GM19239 (cell line): ENCODE measurements around the gene SWI5.
A peak's percentile ranks its signal among the peaks of the same experiment; 100 is the strongest.
"Not testable (repeated sequence)": the region's sequence is repeated elsewhere in the genome, so short reads cannot be mapped to it uniquely, and the experiment has no call there.

Experiments used
- DNase-seq: peaks from one replicate; pipeline ENCODE4 v3.0.0; 2011; ENCODE audit warnings: low spot score; ENCODE audit not compliant: insufficient read length
- FAIRE-seq: peaks from 2 replicates; lab custom pipeline; 2011; peaks lifted over from hg19 to GRCh38; lab: Jason Lieb, UNC

SWI5 gene

DNA sequence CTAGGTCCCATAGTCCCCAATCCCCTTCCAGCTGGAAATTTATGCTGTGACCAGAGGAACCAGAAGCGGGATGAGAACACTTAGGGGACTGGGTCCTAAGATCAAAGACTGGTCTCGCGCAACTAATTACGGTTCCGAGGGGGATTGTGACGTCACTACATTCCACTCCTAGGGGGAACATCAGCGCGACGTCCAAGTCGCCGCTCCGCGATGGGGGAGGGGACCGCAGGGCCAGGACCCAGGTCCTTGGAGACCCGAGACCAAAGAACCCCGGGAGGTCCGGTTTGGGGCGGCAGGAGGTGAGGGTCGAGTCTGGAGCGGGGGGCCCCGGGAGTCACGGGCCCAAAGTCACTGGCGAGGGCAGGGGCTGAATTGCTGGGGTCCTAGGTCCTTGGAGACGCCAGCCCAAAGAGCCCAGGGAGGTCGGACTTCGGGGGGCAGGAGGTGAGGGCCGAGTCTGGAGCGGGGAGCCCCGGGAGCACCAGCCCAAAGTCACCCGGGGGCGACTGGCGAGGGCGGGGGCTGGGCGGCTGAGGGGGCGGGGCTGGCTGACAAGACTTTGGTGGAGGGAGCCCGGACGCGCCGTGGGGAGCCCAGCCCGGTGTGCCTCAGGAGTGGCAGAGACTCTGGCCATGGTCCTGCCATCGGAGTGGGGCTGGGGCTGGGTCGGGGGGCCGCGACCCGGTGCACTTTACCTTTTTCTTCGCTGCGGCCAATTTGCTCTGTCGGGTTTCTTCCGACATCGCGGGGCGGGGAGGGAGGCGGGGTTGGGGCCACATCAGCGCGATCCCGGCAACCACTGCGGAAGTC lies 673 bp upstream of the SWI5 start, which contains the start of gene GOLGA2:
TSS of gene GOLGA2 (minus strand) at position 810 of the 810 bp plus-strand sequence. CDS start at position 779, 31 bp downstream.
- DNase-seq: peak; percentile 70
- no peak for FAIRE-seq

- FAIRE-seq (no peak), DNase-seq (no peak)
Measured at GRCh38 chr9:128276574-128277270, 646 bp downstream of the SWI5 start.

- DNase-seq, FAIRE-seq: not testable (repeated sequence)
Measured at GRCh38 chr9:128279088-128280073, 3.3 kb downstream of the SWI5 start.

DNA sequence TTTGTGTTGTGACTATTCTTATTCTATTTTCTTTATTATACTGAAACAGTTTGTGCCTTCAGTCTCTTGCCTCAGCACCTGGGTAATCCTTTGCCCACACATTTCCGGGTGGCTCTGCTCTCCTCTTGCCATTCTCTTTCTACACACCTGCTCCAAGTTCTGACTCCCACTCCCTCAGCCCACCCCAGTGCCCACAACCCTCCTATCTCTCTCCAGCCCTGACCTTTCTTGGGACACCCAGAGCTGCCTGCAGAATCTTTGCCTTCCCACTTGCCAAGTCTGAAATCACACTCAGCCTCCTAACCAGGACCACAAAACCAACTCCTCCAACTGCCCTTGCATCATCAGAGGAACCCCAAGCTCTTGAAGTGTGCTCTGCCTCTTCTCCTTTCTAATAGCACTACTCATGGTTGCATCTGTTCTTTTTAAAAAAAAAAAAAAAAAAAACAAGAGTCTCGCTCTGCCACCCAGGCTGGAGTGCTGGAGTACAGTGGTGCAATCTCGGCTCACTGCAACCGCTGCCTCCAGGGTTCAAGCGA lies 4.1 kb downstream of the SWI5 start:
- FAIRE-seq (no peak), DNase-seq (no peak)

DNA sequence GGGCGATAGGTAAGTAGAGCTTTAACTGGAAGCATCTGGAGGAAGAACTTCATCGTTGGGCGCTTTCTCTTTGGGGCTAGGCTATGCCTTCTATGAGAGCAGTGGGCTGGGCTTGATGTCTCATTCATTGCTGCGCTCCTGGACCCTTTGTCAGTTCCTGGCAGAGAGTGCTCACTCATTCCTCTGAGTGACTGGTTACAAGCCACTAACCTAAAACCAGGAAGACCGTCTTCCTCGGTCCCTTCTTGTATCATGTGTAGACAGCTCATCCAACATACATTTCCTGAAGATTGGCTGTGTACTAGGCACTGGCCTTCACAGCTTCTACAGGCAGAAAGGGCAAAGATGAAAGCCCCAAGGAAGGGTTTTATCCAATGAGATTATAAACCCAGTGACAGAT lies 6.4 kb downstream of the SWI5 start:
- no peak for FAIRE-seq
- no peak for DNase-seq

DNA sequence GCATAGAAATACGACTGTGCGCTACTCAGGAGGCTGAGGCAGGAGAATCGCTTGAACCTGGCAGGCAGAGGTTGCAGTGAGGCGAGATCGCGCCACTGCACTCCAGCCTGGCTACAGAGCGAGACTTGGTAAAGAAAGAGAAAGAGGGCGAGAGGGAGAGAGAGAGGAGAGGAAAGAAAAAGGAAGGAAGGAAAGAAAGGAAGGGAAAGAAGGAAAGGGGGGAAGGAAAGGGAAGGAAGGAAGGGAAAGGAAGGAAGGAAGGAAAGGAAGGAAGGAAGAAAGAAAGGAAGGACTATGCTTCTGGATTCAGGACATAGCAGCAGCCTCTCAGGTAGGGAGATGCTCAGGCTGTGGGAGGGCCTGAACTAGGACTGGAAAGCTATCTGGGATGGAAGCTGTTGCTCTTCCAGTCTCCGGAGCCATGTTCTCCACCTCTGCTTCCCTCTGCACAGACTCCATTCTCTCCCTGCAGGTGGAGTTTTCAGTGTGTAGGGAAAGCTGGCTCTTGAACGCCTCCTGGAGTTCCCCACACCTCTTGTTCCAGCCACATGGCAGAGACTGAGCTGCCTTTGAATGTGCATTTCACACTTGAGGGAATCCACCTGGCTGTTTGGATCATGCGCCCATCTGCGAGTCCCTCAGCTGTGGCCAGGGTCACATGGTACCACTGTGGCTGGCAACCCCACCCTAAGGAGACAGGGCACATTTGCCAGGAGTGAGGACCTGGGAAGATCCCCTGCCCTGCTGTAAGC lies 9.1 kb downstream of the SWI5 start:
- DNase-seq: no peak
- no peak for FAIRE-seq

GRCh38 chr9:128286440-128286839 lies 10.4 kb downstream of the SWI5 start:
- FAIRE-seq: no peak
- DNase-seq: no peak

GRCh38 chr9:128288273-128289004 lies 12.4 kb downstream of the SWI5 start:
- FAIRE-seq (no peak), DNase-seq (no peak)

- DNase-seq (no peak), FAIRE-seq (no peak)
Measured at GRCh38 chr9:128292009-128292408, 15.9 kb downstream of the SWI5 start.

- DNase-seq (no peak), FAIRE-seq (no peak)
Measured at GRCh38 chr9:128293091-128293490, 17.0 kb downstream of the SWI5 start.

- FAIRE-seq (no peak), DNase-seq (no peak)
Measured at GRCh38 chr9:128294142-128294541, 18.1 kb downstream of the SWI5 start.

DNA sequence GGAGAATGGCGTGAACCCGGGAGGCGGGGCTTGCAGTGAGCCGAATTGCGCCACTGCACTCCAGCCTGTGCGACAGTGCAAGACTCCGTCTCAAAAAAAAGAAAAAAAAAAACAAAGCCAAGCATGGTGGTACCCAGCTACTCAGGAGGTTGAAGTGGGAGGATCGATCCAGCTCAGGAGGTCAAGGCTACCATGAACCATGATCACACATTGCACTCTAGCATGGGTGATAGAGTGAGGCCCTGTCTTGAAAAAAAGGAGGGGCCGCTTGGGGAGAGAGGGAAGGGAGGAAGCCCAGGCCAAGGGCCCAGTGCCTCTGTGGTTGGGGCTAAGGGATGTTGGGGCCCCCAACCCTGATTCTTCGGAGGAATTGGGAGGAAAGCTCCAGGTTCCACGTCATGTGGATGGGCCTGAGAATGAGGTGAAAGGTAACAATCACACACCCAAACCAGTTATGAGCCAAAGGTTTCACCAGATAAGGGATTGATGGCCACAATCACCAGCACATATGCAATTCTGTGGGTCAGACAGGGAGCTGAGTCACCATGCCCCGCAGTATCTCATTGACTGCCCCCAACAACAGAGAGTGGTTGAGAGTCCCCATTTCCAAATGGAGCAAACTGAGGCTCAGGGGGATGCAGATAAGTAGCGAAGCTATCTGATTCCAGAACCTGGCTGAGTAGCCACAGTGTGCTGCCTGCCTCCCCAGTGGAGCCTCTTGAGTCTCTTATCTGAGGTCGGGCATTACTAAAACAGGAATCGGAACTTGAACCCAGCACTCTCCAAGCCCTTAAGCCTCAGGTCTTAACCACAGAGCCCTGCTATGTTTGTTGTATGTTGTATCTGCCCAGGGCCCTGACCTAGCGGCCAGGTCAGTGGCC lies 20.5 kb downstream of the SWI5 start:
- FAIRE-seq (no peak), DNase-seq (no peak)

DNA sequence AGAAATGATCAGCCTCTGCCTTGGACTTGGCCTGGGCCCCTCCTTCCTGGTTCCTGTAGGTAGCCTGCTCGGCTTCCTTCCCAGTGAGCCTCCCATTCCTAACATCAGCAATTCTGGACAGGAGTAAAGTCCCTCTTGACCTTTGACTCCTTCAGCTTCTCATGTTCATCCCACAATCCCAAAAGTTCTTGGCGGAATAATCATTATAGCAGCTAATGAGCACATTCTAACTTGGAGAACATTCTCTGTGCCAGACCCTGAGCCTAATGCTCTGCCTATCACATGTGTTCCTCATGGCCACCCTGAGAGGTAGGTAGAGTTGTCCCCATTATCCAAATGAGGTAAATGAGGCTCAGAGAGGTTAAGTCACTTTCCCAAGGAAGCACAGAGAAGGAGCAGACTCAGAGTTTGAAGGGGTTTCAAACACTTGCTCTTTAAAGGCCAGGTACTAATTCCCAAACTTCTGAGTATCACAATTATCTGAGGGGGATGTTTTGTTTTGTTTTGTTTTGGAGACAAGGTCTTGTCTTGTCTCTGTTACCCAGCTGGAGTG lies 21.2 kb downstream of the SWI5 start:
- FAIRE-seq (no peak), DNase-seq (no peak)

DNA sequence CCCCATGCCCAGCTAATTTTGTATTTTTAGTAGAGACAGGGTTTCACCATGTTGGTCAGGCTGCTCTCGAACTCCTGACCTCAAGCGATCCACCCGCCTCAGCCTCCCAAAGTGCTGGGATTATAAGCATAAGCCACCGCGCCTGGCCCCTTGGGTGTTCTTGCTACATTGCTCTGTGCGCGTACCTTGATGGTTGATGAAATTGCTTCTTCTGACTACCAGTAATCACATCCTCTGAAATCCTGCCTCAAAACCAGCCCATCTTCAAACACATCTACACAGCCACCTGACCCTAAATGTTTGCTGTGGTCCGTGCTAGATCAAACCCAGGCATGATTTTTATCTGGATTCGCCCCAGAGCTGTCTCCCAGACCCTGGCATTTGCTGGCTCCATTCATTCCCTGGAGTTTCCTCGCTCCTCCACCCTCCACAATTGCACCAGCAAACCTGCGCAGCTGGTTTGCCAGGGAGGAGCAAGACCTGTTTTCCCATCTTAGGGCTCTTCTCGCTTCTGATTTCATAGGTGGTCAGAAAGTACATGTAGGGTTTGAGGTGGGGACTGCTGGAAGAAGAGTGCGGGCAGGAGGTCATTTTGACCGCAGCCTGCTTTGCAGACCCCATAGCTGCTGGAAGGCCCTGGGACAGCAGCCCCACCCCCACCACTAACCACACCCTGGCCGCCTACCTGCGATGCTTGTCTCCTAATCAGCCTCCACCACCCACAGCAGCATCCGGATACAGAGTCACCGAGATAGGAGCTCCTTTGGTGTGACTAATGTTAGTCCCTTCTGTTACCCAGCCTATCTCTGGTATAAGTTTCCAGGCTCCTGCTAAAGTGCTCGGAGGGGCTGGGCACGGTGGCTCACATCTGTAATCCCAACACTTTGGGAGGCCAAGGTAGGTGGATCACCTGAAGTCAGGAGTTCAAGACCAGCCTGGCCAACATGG lies 22.7 kb downstream of the SWI5 start:
- FAIRE-seq: no peak
- DNase-seq: no peak

DNA sequence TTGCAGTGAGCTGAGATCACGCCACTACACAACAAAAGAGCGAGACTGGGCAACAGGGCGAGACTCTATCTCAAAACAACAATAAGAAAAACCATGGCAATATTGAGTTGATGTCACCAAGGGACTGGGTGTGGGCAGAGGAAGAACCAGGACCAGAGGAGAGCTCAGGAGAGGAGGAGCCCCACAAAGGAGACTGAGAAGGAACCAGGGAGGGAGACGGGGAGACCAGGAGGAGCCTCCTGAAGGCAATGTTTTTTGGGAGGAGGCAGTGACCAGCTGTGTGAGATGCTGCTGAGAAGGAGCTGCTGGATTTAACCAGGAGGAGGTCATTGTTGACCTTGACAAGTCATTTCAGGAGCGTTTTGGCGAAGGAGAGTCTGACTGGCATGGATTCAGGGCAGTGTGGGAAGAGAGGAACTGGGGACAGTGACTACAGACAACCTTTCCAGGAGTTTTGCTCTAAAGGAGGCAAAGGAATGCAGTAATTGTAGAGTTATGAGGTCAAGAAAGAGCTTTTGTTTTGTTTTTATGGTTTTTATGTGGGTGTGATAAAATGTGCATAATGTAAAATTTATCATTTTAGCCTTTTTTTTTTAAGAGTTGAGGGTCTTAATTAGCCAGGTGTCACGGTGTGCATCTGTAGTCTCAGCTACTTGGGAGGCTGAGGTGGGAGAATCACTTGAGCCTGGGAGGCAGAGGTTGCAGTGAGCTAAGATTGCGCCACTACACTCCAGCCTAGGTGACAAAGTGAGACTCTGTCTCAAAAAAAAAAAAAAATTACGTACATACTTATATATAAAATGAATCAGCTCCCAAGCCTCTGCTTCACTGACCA lies 28.3 kb downstream of the SWI5 start:
- no peak for DNase-seq
- FAIRE-seq: no peak

DNA sequence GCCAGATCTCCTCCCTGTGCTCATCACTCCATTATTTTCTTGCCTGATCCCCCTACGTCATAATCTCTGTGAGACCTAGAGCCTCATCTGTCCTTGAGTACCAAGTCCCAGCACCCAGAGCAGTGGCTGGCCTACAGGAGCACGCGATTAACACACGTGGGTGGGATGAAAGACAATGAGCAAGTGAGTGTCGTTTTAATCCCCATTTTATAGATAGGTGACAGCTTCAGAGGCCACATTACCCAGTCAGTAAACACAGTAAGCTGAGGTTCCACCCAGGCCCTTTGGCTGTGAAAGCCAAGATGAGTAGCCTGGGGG lies 28.9 kb downstream of the SWI5 start:
- DNase-seq (no peak), FAIRE-seq (no peak)
